WTC11 (cell line): ENCODE data around the gene COL21A1. TPM values are rescaled to one million over a fixed set of nuclear protein-coding genes. Genes with fewer than 3 reads are reported as not detected.

Experiments
- ATAC-seq: fragments of 200-7000 bp; cut with Tn5 transposase; 2 replicates; pipeline ENCODE4 v1.10.0; 2021; ENCODE audit warnings: mild to moderate bottlenecking, moderate library complexity
- CTCF ChIA-PET: fragments of 300-600 bp; sonication (Branson Sonifier 250); formaldehyde crosslinking; loops from one replicate; lab custom pipeline; 2021; ENCODE audit warnings: antibody characterized with exemption; lab: Charles Lee
- POLR2A ChIA-PET: fragments of 350-600 bp; sonication (Branson Sonifier 250); formaldehyde crosslinking; loops from one replicate; lab custom pipeline; 2021; ENCODE audit warnings: antibody characterized with exemption; lab: Charles Lee
- DNase-seq: peaks from one replicate; pipeline ENCODE4 v3.0.0; 2021; ENCODE audit warnings: low spot score
- H3K27ac Mint-ChIP-seq: 2 replicates; pipeline ENCODE4 v1.8.0; 2021; ENCODE audit warnings: mixed read lengths
- H3K27me3 Mint-ChIP-seq: 2 replicates; pipeline ENCODE4 v1.8.0; 2021; ENCODE audit warnings: low read depth, mild to moderate bottlenecking, moderate library complexity, mixed read lengths
- H3K36me3 Mint-ChIP-seq: 2 replicates; pipeline ENCODE4 v1.8.0; 2021; ENCODE audit warnings: mixed read lengths
- H3K4me1 Mint-ChIP-seq: 2 replicates; pipeline ENCODE4 v1.8.0; 2022; ENCODE audit warnings: mixed read lengths
- H3K4me3 Mint-ChIP-seq: 2 replicates; pipeline ENCODE4 v1.8.0; 2021; ENCODE audit warnings: mild to moderate bottlenecking, moderate library complexity, mixed read lengths
- H3K9me3 Mint-ChIP-seq: 2 replicates; pipeline ENCODE4 v1.8.0; 2021; ENCODE audit warnings: mixed read lengths
- CBFB ChIP-seq: sonication (generic); formaldehyde crosslinking; IDR thresholded peaks from 2 replicates; pipeline ENCODE4 v1.8.1; 2022; ENCODE audit warnings: mild to moderate bottlenecking, low read depth, missing genetic modification reagents
- HMGA2 ChIP-seq: fragments of 250-450 bp; sonication (Bioruptor Pico); IDR thresholded peaks from 2 replicates; pipeline ENCODE4 v1.4.0; 2021; ENCODE audit warnings: mild to moderate bottlenecking, moderate library complexity
- NR3C1 ChIP-seq: sonication (generic); formaldehyde crosslinking; conservative IDR thresholded peaks from 2 replicates; pipeline ENCODE4 v1.8.1; 2023; ENCODE audit warnings: low read depth, mild to moderate bottlenecking, missing genetic modification reagents
- PRRX2 ChIP-seq: fragments of 250-450 bp; sonication (Bioruptor Pico); IDR thresholded peaks from 2 replicates; pipeline ENCODE4 v1.8.0; 2021; ENCODE audit warnings: mild to moderate bottlenecking
- RELA ChIP-seq: sonication (generic); formaldehyde crosslinking; IDR thresholded peaks from 2 replicates; pipeline ENCODE4 v1.8.1; 2022; ENCODE audit warnings: missing genetic modification reagents, mild to moderate bottlenecking, borderline replicate concordance
- ZNF121 ChIP-seq: sonication (generic); formaldehyde crosslinking; IDR thresholded peaks from 2 replicates; pipeline ENCODE4 v1.8.0; 2023; ENCODE audit warnings: missing genetic modification reagents
- ZNF219 ChIP-seq: sonication (generic); formaldehyde crosslinking; IDR thresholded peaks from 2 replicates; pipeline ENCODE4 v1.8.0; 2023; ENCODE audit warnings: missing genetic modification reagents, mild to moderate bottlenecking, borderline replicate concordance
- ZNF232 ChIP-seq: sonication (generic); formaldehyde crosslinking; IDR thresholded peaks from 2 replicates; pipeline ENCODE4 v1.8.0; 2022; ENCODE audit warnings: mild to moderate bottlenecking, missing genetic modification reagents
- ZNF671 ChIP-seq: fragments of 250-450 bp; sonication (Bioruptor Pico); IDR thresholded peaks from 2 replicates; pipeline ENCODE4 v1.8.0; 2021; ENCODE audit warnings: mild to moderate bottlenecking
- total RNA-seq: library from RNA; stranded (reverse); gene quantifications from 3 replicates; pipeline ENCODE4 v1.2.3, GENCODE V29; 2021
- TF ChIP-seq, protein P1 (sequence below): fragments of 250-450 bp; sonication (Bioruptor Pico); IDR thresholded peaks from 2 replicates; pipeline ENCODE4 v1.9.0; 2021; ENCODE audit warnings: moderate library complexity, mild to moderate bottlenecking, inconsistent platforms, borderline replicate concordance
- TF ChIP-seq, protein P2 (sequence below): sonication (generic); formaldehyde crosslinking; IDR thresholded peaks from 2 replicates; pipeline ENCODE4 v1.8.0; 2023; ENCODE audit warnings: mild to moderate bottlenecking, missing genetic modification reagents
- TF ChIP-seq, protein P3 (sequence below): sonication (generic); formaldehyde crosslinking; IDR thresholded peaks from 2 replicates; pipeline ENCODE4 v1.8.1; 2023; ENCODE audit warnings: mild to moderate bottlenecking, moderate library complexity, missing genetic modification reagents
- TF ChIP-seq, protein P4 (sequence below): fragments of 250-450 bp; sonication (Bioruptor Pico); conservative IDR thresholded peaks from 2 replicates; pipeline ENCODE4 v1.9.0; 2021; ENCODE audit warnings: mild to moderate bottlenecking
- TF ChIP-seq, protein P5 (sequence below): sonication (generic); formaldehyde crosslinking; IDR thresholded peaks from 2 replicates; pipeline ENCODE4 v1.8.1; 2022; ENCODE audit warnings: mild to moderate bottlenecking, missing genetic modification reagents, moderate library complexity, borderline replicate concordance
- TF ChIP-seq, protein P6 (sequence below): sonication (generic); formaldehyde crosslinking; IDR thresholded peaks from 2 replicates; pipeline ENCODE4 v1.8.1; 2022; ENCODE audit warnings: low read depth, mild to moderate bottlenecking, moderate library complexity, missing genetic modification reagents, borderline replicate concordance
- TF ChIP-seq, protein P7 (sequence below): sonication (generic); formaldehyde crosslinking; IDR thresholded peaks from 2 replicates; pipeline ENCODE4 v1.8.0; 2022; ENCODE audit warnings: mild to moderate bottlenecking, missing genetic modification reagents
- TF ChIP-seq, protein P8 (sequence below): sonication (generic); formaldehyde crosslinking; IDR thresholded peaks from 2 replicates; pipeline ENCODE4 v1.8.1; 2023; ENCODE audit warnings: mild to moderate bottlenecking, missing genetic modification reagents

Gene COL21A1
- total RNA-seq, 1 experiment from 2014 or later, result 4.4 TPM

DNA sequence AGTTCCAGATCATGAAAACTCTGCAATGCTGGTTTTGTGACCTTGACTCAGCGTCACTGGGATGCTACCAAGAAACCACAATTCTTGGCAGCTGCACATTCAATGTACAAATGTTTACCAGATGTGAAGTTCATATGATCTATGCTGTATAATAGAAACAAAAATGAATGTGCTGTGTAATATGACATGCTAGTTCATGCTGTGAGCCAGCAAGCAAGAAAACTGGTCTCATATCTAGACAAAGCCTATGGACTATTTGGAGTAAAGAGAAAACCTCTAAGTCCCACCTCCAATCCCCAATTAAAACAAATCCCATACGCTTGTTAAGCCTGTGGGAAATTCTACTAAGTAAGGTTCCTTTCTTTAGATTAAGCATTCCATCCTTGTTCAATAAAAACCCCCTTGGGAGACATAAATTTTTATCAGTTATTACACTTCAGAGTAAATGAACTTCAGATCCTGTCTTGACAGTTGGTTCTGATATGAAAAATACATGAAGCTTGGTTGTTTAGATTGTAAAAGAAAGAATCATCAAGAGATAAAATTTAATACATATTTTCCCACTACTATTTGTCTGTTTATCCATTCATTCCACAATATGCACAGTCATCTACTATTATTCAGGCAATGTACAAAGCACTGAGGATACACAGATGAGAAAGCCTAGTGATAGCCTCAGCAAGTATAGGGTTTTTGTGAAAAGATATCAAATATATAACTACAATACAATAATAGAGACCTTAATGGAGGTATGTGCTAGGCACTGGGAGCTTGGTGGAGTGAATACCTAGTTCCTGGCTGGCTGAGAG is 20.1 kb downstream of the COL21A1 start:
- ChIA-PET POLR2A (no interaction called here), CTCF (no interaction called here)
- Mint-ChIP-seq H3K9me3 (no peaks in the 10 kb centered on the region), H3K4me1 (peaks cover 11% of the 10 kb centered on the region; the same call in 1 of the 2 replicates), H3K4me3 (no peak overlapping the region), H3K27ac (no peak overlapping the region), H3K36me3 (no peaks in the 10 kb centered on the region), H3K27me3 (no peaks in the 10 kb centered on the region)
- no peak for DNase-seq
- no peak for TF ChIP-seq ZNF232 (CRISPR knock-in tag)
- no peak for TF ChIP-seq NR3C1
- TF ChIP-seq, protein P1, sequence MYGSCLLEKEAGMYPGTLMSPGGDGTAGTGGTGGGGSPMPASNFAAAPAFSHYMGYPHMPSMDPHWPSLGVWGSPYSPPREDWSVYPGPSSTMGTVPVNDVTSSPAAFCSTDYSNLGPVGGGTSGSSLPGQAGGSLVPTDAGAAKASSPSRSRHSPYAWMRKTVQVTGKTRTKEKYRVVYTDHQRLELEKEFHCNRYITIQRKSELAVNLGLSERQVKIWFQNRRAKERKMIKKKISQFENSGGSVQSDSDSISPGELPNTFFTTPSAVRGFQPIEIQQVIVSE (CRISPR knock-in tag), result no peak
- TF ChIP-seq, protein P2, sequence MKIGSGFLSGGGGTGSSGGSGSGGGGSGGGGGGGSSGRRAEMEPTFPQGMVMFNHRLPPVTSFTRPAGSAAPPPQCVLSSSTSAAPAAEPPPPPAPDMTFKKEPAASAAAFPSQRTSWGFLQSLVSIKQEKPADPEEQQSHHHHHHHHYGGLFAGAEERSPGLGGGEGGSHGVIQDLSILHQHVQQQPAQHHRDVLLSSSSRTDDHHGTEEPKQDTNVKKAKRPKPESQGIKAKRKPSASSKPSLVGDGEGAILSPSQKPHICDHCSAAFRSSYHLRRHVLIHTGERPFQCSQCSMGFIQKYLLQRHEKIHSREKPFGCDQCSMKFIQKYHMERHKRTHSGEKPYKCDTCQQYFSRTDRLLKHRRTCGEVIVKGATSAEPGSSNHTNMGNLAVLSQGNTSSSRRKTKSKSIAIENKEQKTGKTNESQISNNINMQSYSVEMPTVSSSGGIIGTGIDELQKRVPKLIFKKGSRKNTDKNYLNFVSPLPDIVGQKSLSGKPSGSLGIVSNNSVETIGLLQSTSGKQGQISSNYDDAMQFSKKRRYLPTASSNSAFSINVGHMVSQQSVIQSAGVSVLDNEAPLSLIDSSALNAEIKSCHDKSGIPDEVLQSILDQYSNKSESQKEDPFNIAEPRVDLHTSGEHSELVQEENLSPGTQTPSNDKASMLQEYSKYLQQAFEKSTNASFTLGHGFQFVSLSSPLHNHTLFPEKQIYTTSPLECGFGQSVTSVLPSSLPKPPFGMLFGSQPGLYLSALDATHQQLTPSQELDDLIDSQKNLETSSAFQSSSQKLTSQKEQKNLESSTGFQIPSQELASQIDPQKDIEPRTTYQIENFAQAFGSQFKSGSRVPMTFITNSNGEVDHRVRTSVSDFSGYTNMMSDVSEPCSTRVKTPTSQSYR, result no peak
- TF ChIP-seq, protein P3, sequence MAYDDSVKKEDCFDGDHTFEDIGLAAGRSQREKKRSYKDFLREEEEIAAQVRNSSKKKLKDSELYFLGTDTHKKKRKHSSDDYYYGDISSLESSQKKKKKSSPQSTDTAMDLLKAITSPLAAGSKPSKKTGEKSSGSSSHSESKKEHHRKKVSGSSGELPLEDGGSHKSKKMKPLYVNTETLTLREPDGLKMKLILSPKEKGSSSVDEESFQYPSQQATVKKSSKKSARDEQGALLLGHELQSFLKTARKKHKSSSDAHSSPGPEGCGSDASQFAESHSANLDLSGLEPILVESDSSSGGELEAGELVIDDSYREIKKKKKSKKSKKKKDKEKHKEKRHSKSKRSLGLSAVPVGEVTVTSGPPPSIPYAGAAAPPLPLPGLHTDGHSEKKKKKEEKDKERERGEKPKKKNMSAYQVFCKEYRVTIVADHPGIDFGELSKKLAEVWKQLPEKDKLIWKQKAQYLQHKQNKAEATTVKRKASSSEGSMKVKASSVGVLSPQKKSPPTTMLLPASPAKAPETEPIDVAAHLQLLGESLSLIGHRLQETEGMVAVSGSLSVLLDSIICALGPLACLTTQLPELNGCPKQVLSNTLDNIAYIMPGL (CRISPR knock-in tag), result no peak
- no peak for TF ChIP-seq ZNF121 (CRISPR knock-in tag)
- TF ChIP-seq ZNF219, result no peak
- TF ChIP-seq, protein P4, sequence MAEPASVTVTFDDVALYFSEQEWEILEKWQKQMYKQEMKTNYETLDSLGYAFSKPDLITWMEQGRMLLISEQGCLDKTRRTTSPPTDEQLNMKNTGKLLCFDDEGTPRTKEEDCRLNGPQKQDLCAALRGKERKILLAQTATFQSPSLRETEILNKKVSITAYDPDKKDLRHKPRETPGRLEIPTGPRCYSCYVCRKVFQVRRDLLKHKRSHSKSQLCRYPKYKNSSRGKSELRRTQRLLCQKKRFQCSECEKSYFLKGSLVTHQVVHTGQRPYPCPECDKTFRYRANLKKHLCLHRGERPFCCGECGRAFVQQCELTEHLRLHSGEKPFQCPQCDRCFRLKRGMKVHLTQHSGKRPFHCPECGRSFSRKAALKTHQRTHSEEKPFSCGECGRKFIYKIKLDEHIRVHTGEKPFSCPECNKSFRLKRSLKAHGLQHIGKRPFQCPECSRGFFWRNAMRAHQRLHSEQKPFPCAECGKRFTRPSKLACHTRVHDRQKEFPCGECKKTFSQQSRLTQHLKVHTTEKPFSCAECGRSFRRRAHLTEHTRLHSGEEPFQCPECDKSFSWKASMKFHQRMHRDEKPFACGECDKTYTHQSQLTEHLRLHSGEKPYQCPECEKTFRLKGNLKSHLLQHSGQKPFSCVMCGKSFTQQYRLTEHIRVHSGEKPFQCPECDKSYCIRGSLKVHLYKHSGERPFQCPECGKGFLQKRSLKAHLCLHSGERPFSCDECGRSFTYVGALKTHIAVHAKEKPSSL, result no peak
- no peak for ATAC-seq

DNA sequence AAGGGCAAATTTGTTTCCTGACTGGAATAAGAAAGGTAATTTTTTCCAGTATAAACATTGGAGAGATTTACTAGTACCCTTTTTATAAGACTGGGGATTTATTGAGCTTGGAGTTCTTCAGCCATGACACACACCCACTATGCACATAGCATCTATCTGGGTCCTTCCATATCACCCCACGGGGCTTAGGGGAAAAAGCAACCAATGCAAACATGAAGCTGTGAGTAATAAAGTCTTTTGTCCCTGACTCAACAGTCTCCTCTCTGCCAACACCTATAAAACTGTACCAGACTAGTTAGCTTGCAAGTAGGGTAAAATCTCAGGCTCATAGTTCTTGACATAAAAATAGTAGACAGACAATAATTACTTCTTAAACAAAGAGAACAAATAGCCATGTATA is 23.4 kb downstream of the COL21A1 start:
- Mint-ChIP-seq H3K27me3 (no peaks in the 10 kb centered on the region), H3K9me3 (no peaks in the 10 kb centered on the region), H3K4me1 (peaks cover 9% of the 10 kb centered on the region), H3K27ac (no peak overlapping the region), H3K4me3 (no peak overlapping the region), H3K36me3 (no peaks in the 10 kb centered on the region)
- ChIA-PET POLR2A (no interaction called here), CTCF (interaction anchor here (1.2 kb wide), 1 partner anchor 23 kb away, joined by 3 read pairs; the partner anchor contains the start of gene COL21A1)
- DNase-seq (no peak), ATAC-seq (no peak)
- TF ChIP-seq, protein P5, sequence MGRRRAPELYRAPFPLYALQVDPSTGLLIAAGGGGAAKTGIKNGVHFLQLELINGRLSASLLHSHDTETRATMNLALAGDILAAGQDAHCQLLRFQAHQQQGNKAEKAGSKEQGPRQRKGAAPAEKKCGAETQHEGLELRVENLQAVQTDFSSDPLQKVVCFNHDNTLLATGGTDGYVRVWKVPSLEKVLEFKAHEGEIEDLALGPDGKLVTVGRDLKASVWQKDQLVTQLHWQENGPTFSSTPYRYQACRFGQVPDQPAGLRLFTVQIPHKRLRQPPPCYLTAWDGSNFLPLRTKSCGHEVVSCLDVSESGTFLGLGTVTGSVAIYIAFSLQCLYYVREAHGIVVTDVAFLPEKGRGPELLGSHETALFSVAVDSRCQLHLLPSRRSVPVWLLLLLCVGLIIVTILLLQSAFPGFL (CRISPR knock-in tag), result no peak
- TF ChIP-seq, protein P6, sequence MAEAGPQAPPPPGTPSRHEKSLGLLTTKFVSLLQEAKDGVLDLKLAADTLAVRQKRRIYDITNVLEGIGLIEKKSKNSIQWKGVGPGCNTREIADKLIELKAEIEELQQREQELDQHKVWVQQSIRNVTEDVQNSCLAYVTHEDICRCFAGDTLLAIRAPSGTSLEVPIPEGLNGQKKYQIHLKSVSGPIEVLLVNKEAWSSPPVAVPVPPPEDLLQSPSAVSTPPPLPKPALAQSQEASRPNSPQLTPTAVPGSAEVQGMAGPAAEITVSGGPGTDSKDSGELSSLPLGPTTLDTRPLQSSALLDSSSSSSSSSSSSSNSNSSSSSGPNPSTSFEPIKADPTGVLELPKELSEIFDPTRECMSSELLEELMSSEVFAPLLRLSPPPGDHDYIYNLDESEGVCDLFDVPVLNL (CRISPR knock-in tag), result no peak
- TF ChIP-seq CBFB (CRISPR knock-in tag), result no peak
- TF ChIP-seq, protein P2, result no peak
- TF ChIP-seq, protein P7, sequence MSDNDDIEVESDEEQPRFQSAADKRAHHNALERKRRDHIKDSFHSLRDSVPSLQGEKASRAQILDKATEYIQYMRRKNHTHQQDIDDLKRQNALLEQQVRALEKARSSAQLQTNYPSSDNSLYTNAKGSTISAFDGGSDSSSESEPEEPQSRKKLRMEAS (CRISPR knock-in tag), result no peak
- TF ChIP-seq, protein P1 (CRISPR knock-in tag), result no peak
- no peak for TF ChIP-seq HMGA2 (CRISPR knock-in tag)
- TF ChIP-seq ZNF671, result no peak
- TF ChIP-seq, protein P8, sequence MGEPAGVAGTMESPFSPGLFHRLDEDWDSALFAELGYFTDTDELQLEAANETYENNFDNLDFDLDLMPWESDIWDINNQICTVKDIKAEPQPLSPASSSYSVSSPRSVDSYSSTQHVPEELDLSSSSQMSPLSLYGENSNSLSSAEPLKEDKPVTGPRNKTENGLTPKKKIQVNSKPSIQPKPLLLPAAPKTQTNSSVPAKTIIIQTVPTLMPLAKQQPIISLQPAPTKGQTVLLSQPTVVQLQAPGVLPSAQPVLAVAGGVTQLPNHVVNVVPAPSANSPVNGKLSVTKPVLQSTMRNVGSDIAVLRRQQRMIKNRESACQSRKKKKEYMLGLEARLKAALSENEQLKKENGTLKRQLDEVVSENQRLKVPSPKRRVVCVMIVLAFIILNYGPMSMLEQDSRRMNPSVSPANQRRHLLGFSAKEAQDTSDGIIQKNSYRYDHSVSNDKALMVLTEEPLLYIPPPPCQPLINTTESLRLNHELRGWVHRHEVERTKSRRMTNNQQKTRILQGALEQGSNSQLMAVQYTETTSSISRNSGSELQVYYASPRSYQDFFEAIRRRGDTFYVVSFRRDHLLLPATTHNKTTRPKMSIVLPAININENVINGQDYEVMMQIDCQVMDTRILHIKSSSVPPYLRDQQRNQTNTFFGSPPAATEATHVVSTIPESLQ (CRISPR knock-in tag), result no peak
- no peak for TF ChIP-seq PRRX2
- no peak for TF ChIP-seq RELA (CRISPR knock-in tag)
